Measurements from ENCODE around the gene ANXA7.

DNA sequence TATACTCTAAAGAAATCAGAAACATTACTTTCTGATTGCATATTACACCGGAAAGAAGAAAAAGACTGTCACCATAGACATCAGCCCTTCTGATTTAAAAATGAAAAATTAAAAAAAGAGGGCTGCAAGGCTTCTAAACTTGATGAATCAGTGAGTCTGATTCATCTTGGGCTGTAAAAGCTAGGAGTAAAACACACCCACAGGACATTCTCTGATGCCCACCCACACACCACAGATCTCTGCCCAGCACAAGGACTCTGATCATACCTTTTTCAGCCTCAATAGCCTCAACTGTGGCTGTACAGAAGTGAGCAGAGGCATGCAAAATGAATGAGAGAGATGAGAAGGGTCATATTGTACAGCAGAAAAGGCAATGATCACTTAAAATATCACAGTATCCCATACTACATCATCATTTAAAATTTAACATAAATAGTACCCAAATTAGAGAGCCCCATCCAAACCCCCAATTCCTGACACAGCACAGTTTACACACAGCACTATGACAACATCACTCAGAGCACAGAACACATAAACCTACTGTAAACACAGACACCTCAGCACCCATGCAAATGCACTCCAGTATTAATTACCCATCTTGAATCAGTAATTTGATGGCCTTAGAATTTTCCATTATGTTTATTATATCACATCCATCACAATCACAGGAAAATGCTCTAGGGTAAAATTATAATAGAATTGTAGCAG is 25.9 kb upstream of the ANXA7 start:
- TF ChIP-seq POLR2A (IDR thresholded peaks at IDR 0.05; ENCODE audit: extremely low read depth, insufficient read length), result no peak
- TF ChIP-seq, protein P1, sequence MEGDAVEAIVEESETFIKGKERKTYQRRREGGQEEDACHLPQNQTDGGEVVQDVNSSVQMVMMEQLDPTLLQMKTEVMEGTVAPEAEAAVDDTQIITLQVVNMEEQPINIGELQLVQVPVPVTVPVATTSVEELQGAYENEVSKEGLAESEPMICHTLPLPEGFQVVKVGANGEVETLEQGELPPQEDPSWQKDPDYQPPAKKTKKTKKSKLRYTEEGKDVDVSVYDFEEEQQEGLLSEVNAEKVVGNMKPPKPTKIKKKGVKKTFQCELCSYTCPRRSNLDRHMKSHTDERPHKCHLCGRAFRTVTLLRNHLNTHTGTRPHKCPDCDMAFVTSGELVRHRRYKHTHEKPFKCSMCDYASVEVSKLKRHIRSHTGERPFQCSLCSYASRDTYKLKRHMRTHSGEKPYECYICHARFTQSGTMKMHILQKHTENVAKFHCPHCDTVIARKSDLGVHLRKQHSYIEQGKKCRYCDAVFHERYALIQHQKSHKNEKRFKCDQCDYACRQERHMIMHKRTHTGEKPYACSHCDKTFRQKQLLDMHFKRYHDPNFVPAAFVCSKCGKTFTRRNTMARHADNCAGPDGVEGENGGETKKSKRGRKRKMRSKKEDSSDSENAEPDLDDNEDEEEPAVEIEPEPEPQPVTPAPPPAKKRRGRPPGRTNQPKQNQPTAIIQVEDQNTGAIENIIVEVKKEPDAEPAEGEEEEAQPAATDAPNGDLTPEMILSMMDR (IDR thresholded peaks at IDR 0.05; ENCODE audit: low read depth, low read length), result no peak
